ENCODE data around the gene AASS. TPM values are rescaled to one million over a fixed set of nuclear protein-coding genes. Genes with fewer than 3 reads are reported as not detected.

Gene AASS
- total RNA-seq, 4 donors from 2014 or later, result 3.0 to 19.1 (median 9.6) TPM

GRCh38 chr7:122038134-122038533 is 105.9 kb downstream of the AASS start:
- in situ Hi-C loops (cut with MboI; ENCODE audit: low pct_ligation_motif_present in 1 of 4, low pct_unique_long_range_greater_than_20kb in 1 of 4, low sequenced_read_pairs in 3 of 4), result no loop called here
- TF ChIP-seq CTCF (IDR thresholded peaks at IDR 0.05), result no peak
- no peak for TF ChIP-seq EP300 (IDR thresholded peaks at IDR 0.05; ENCODE audit: low read depth)
- no peak for TF ChIP-seq POLR2AphosphoS5 (IDR thresholded peaks at IDR 0.05)
- no peak for TF ChIP-seq POLR2A (IDR thresholded peaks at IDR 0.05)
- Histone ChIP-seq H3K36me3 (no peaks in the 10 kb centered on the region), H3K4me3 (no peak overlapping the region), H3K27me3 (no peaks in the 10 kb centered on the region), H3K4me1 (no peaks in the 10 kb centered on the region), H3K9me3 (no peaks in the 10 kb centered on the region), H3K27ac (no peak overlapping the region)
- DNase-seq, result no peak
- 67 to 80% methylated on average over 3 of the region's 3 CpGs for WGBS, 2 donors (ENCODE audit: low coverage in 1 of 2)
- intact Hi-C loops (cut with DNase I; ENCODE audit: low total_unique reads), result no loop called here

- TF ChIP-seq POLR2A (IDR thresholded peaks at IDR 0.05) (no peak), POLR2AphosphoS5 (IDR thresholded peaks at IDR 0.05) (no peak), CTCF (IDR thresholded peaks at IDR 0.05) (no peak), EP300 (IDR thresholded peaks at IDR 0.05; ENCODE audit: low read depth) (no peak)
- WGBS, 2 donors (ENCODE audit: low coverage in 1 of 2), result 79 to 89% methylated on average over 1 of the region's 1 CpG
- intact Hi-C loops (cut with DNase I; ENCODE audit: low total_unique reads) (no loop called here), in situ Hi-C loops (cut with MboI; ENCODE audit: low pct_ligation_motif_present in 1 of 4, low pct_unique_long_range_greater_than_20kb in 1 of 4, low sequenced_read_pairs in 3 of 4) (no loop called here)
- H3K27me3 ChIP-seq, result no peaks in the 10 kb centered on the region
- no peak overlapping the region for H3K27ac ChIP-seq
- no peaks in the 10 kb centered on the region for H3K4me1 ChIP-seq
- no peaks in the 10 kb centered on the region for H3K36me3 ChIP-seq
- H3K4me3 ChIP-seq, result no peak overlapping the region
- H3K9me3 ChIP-seq, result no peaks in the 10 kb centered on the region
- DNase-seq, result no peak
Measured at GRCh38 chr7:122035876-122036275, 108.2 kb downstream of the AASS start.

DNA sequence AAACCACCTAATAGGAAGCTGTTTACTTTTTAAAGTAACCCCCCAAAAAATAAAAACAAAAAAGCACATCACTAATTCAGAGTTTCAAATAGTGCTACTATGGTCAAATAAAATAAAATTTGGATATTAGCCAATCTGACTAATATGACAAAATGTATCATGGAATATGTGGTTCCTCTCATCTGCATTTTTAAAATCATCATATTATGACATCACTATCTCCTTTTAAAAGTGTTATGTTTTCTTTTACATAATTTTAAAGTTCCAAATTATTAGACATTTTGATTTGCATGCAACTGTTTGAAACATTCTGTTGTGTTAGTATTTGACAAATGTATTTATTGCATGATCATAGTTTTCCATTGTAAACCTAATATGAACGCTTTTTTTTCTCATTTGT is 110.4 kb downstream of the AASS start:
- Histone ChIP-seq H3K4me1 (no peaks in the 10 kb centered on the region), H3K9me3 (no peaks in the 10 kb centered on the region), H3K27me3 (no peaks in the 10 kb centered on the region), H3K4me3 (no peak overlapping the region), H3K36me3 (no peaks in the 10 kb centered on the region), H3K27ac (no peak overlapping the region)
- DNase-seq, result no peak
- in situ Hi-C loops (cut with MboI; ENCODE audit: low pct_ligation_motif_present in 1 of 4, low pct_unique_long_range_greater_than_20kb in 1 of 4, low sequenced_read_pairs in 3 of 4), result no loop called here
- 69 to 86% methylated on average over 1 of the region's 1 CpG for WGBS, 2 donors (ENCODE audit: low coverage in 1 of 2)
- intact Hi-C loops (cut with DNase I; ENCODE audit: low total_unique reads), result no loop called here
- TF ChIP-seq POLR2AphosphoS5 (IDR thresholded peaks at IDR 0.05) (no peak), CTCF (IDR thresholded peaks at IDR 0.05) (no peak), POLR2A (IDR thresholded peaks at IDR 0.05) (no peak), EP300 (IDR thresholded peaks at IDR 0.05; ENCODE audit: low read depth) (no peak)

DNA sequence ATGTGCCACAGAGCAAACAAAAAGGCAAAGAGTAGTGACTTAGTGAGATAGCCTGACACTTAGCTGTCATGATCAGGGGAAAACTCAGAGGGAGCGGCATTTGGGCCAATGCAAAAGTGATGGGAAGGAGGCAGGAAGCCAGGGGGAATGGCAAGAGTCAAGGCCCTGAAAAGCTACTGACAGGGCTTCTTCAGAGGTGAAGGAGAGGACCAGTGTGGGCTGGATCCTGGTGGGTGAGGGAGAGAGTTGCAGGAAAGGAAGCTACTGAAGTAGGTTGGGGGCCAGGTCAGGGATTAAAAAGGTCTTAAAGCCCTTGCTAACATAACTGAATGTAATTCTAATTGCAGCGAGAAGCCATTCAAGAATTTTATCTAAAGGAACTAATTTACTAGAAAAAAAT is 117.0 kb downstream of the AASS start:
- Histone ChIP-seq H3K9me3 (no peaks in the 10 kb centered on the region), H3K27me3 (no peaks in the 10 kb centered on the region), H3K4me1 (no peaks in the 10 kb centered on the region), H3K36me3 (no peaks in the 10 kb centered on the region), H3K27ac (no peak overlapping the region), H3K4me3 (no peak overlapping the region)
- intact Hi-C loops (cut with DNase I; ENCODE audit: low total_unique reads), result no loop called here
- no peak for DNase-seq
- no peak for TF ChIP-seq POLR2AphosphoS5 (IDR thresholded peaks at IDR 0.05)
- no peak for TF ChIP-seq EP300 (IDR thresholded peaks at IDR 0.05; ENCODE audit: low read depth)
- no peak for TF ChIP-seq POLR2A (IDR thresholded peaks at IDR 0.05)
- TF ChIP-seq CTCF (IDR thresholded peaks at IDR 0.05), result no peak
- 82 to 87% methylated on average over 2 of the region's 2 CpGs for WGBS, 2 donors (ENCODE audit: low coverage in 1 of 2)
- in situ Hi-C loops (cut with MboI; ENCODE audit: low pct_ligation_motif_present in 1 of 4, low pct_unique_long_range_greater_than_20kb in 1 of 4, low sequenced_read_pairs in 3 of 4), result no loop called here

Small RNA genes lying within 50 kb of the gene (small RNA-seq; reads per million reads assigned to genes)
- 0 reads per million in 4 donors for gene RNU7-154P

Other genes starting within 250 kb of the AASS start
- gene FEZF1, start 160.5 kb upstream of the AASS start, total RNA-seq, result not detected